HepG2 (cell line): ENCODE data around the gene CDT1. TPM values are rescaled to one million over a fixed set of nuclear protein-coding genes. Genes with fewer than 3 reads are reported as not detected.

Experiments
- E2F1 ChIP-seq: sonication (generic); formaldehyde crosslinking; IDR thresholded peaks from 2 replicates; pipeline ENCODE4 v1.5.0; 2020; ENCODE audit warnings: missing genetic modification reagents
- HDAC2 ChIP-seq: sonication (generic); formaldehyde crosslinking; IDR thresholded peaks from 2 replicates; pipeline ENCODE4 v1.4.0; 2020; ENCODE audit warnings: missing genetic modification reagents
- HES4 ChIP-seq: sonication (generic); formaldehyde crosslinking; IDR thresholded peaks from 2 replicates; pipeline ENCODE4 v1.9.0; 2021; ENCODE audit warnings: mild to moderate bottlenecking, missing genetic modification reagents, borderline replicate concordance
- KDM6A ChIP-seq: IDR thresholded peaks from 2 replicates; pipeline ENCODE4 v1.6.1; 2016; ENCODE audit warnings: low read depth
- SMAD3 ChIP-seq: sonication (generic); formaldehyde crosslinking; IDR thresholded peaks from 2 replicates; pipeline ENCODE4 v1.4.0; 2020; ENCODE audit warnings: missing genetic modification reagents
- SMYD3 ChIP-seq: sonication (generic); formaldehyde crosslinking; IDR thresholded peaks from 2 replicates; pipeline ENCODE4 v1.8.1; 2023; ENCODE audit warnings: mild to moderate bottlenecking, missing genetic modification reagents
- SOX5 ChIP-seq: IDR thresholded peaks from 2 replicates; pipeline ENCODE4 v1.6.1; 2016; ENCODE audit warnings: borderline replicate concordance
- THYN1 ChIP-seq: sonication (generic); formaldehyde crosslinking; IDR thresholded peaks from 2 replicates; pipeline ENCODE4 v1.8.1; 2023; ENCODE audit warnings: low read depth, mild to moderate bottlenecking, moderate library complexity, missing genetic modification reagents, borderline replicate concordance
- XRCC5 ChIP-seq: fragments of 200-400 bp; formaldehyde crosslinking; optimal IDR thresholded peaks from 2 replicates; pipeline ENCODE3; 2017; ENCODE audit warnings: mild to moderate bottlenecking, low read length
- ZBED4 ChIP-seq: sonication (generic); formaldehyde crosslinking; IDR thresholded peaks from 2 replicates; pipeline ENCODE4 v1.4.0; 2020; ENCODE audit warnings: missing genetic modification reagents, borderline replicate concordance
- ZBTB34 ChIP-seq: sonication (generic); formaldehyde crosslinking; IDR thresholded peaks from 2 replicates; pipeline ENCODE4 v1.8.0; 2022; ENCODE audit warnings: mild to moderate bottlenecking, missing genetic modification reagents
- ZNF367 ChIP-seq: sonication (generic); formaldehyde crosslinking; IDR thresholded peaks from 2 replicates; pipeline ENCODE4 v1.4.0; 2020; ENCODE audit warnings: missing genetic modification reagents, borderline replicate concordance
- ZNF800 ChIP-seq: sonication (generic); formaldehyde crosslinking; IDR thresholded peaks from 2 replicates; pipeline ENCODE4 v1.4.0; 2020; ENCODE audit warnings: missing genetic modification reagents
- polyA plus RNA-seq, 8 experiments: library from polyadenylated mRNA; depleted of rRNA in 3 of 8; stranded (reverse) in 7 of 8; unstranded in 1 of 8; fragments of >200 nt; fragmentation: Illumina TruSeq in 4 of 8; extraction: Trizol in 4 of 8; gene quantifications; 2 replicates each; pipeline versions ENCODE4 v1.2.1 to v1.2.3, GENCODE V29; 2011 to 2016; ENCODE audit warnings: low read depth in 4 of 8, missing spikeins in 1 of 8, mixed read lengths in 1 of 8; ENCODE audit not compliant: insufficient read depth in 1 of 8
- total RNA-seq, 5 experiments: library from RNA; depleted of rRNA; stranded (reverse); fragments of >200 nt; fragmentation: Illumina TruSeq; extraction: Trizol; gene quantifications; 2 replicates each; pipeline ENCODE4 v1.2.3, GENCODE V29; 2016; ENCODE audit warnings: low read depth in 1 of 5
- TF ChIP-seq, protein P1 (sequence below): sonication (generic); formaldehyde crosslinking; IDR thresholded peaks from 2 replicates; pipeline ENCODE4 v1.4.0; 2020; ENCODE audit warnings: missing genetic modification reagents

Gene CDT1
- total and polyA plus RNA-seq, 2 of the 13 experiments (the other 11 are each of a cell fraction or from before 2014, with no cell fraction given): 23.1 to 23.8 TPM

DNA sequence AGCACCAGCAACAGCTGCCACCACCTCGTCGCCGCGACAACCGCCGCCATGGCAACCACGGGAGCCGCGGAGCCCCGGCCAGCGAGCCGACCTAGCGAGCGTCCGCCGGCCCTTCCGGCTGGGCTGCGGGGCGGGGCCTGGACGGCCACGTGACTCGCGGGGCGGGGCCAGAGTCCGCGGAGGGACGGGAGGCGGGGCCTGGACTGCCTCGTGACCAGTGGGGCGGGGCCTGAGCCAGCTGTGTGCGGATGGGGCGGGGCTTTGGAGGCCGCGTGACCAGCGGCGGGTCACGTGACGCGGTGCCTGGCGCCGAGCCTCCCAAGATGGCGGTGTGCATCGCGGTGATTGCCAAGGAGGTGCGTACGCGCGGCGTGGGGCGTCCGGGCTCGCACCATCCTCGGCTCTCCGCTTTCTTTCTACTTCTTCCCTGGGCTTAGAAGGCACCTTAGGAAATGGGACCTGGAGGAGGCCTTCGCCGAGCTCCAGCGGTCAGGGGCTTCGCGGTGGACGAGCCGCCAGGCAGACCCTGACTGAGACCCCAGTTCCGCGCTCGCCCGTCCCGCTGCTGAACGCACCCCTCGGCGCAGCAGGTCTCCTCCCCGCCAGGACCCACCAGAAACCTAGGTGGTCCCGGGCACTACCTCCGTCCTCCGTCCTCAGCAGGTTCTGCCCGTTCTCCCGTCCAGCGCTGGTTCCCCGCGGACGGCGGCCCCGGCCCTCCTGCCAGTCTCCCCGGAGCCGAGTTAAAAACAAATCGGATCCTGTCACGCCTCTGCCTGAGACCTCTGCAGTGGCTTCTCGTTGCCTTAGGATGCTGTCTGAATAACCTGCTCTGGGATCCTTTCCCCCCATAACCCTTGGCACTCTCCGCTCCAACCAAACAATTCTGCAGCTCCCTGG lies 53.5 kb downstream of the CDT1 start, which contains the start of the genes GALNS and TRAPPC2L (continued):
- TF ChIP-seq E2F1 (CRISPR knock-in tag) (peak; percentile 72; the same call in 1 of the 2 replicates), XRCC5 (no peak), SMAD3 (CRISPR knock-in tag) (no peak), SMYD3 (CRISPR knock-in tag) (no peak), KDM6A (CRISPR knock-in tag) (no peak), SOX5 (peak; percentile 17; the same call in 1 of the 2 replicates), HDAC2 (CRISPR knock-in tag) (peak; percentile 56; the same call in 1 of the 2 replicates), ZBTB34 (CRISPR knock-in tag) (no peak), THYN1 (CRISPR knock-in tag) (no peak), HES4 (peak; percentile 38; the same call in 1 of the 2 replicates), ZNF800 (0 out of 2 replicates have a peak, but pooled peaks have one; percentile 54), ZBED4 (no peak), ZNF367 (CRISPR knock-in tag) (no peak)
- TF ChIP-seq, protein P1, sequence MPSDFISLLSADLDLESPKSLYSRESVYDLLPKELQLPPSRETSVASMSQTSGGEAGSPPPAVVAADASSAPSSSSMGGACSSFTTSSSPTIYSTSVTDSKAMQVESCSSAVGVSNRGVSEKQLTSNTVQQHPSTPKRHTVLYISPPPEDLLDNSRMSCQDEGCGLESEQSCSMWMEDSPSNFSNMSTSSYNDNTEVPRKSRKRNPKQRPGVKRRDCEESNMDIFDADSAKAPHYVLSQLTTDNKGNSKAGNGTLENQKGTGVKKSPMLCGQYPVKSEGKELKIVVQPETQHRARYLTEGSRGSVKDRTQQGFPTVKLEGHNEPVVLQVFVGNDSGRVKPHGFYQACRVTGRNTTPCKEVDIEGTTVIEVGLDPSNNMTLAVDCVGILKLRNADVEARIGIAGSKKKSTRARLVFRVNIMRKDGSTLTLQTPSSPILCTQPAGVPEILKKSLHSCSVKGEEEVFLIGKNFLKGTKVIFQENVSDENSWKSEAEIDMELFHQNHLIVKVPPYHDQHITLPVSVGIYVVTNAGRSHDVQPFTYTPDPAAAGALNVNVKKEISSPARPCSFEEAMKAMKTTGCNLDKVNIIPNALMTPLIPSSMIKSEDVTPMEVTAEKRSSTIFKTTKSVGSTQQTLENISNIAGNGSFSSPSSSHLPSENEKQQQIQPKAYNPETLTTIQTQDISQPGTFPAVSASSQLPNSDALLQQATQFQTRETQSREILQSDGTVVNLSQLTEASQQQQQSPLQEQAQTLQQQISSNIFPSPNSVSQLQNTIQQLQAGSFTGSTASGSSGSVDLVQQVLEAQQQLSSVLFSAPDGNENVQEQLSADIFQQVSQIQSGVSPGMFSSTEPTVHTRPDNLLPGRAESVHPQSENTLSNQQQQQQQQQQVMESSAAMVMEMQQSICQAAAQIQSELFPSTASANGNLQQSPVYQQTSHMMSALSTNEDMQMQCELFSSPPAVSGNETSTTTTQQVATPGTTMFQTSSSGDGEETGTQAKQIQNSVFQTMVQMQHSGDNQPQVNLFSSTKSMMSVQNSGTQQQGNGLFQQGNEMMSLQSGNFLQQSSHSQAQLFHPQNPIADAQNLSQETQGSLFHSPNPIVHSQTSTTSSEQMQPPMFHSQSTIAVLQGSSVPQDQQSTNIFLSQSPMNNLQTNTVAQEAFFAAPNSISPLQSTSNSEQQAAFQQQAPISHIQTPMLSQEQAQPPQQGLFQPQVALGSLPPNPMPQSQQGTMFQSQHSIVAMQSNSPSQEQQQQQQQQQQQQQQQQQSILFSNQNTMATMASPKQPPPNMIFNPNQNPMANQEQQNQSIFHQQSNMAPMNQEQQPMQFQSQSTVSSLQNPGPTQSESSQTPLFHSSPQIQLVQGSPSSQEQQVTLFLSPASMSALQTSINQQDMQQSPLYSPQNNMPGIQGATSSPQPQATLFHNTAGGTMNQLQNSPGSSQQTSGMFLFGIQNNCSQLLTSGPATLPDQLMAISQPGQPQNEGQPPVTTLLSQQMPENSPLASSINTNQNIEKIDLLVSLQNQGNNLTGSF (CRISPR knock-in tag): no peak; the same call in 1 of the 2 replicates
